Activated CD4-positive, alpha-beta memory T cell treated with anti-CD3 and anti-CD28 coated beads for 36 hours (primary cell): ENCODE results near the gene OR1A1. TPM values are rescaled to one million over a fixed set of nuclear protein-coding genes. Genes with fewer than 3 reads are reported as not detected.
"Not testable (repeated sequence)": the region's sequence is repeated elsewhere in the genome, so short reads cannot be mapped to it uniquely, and the experiment has no call there.

Experiments
- CTCF ChIA-PET: fragments of 350-600 bp; sonication (Branson Sonifier 250); formaldehyde crosslinking; loops from one replicate; lab custom pipeline; 2021; ENCODE audit warnings: antibody characterized with exemption, inconsistent platforms; lab: Charles Lee
- POLR2A ChIA-PET: fragments of 350-600 bp; sonication (Branson Sonifier 250); formaldehyde crosslinking; loops from one replicate; lab custom pipeline; 2021; ENCODE audit warnings: antibody characterized with exemption; lab: Charles Lee
- DNase-seq: peaks from one replicate; pipeline ENCODE4 v3.0.0-alpha.2; 2020
- H3K27ac Mint-ChIP-seq: one replicate; pipeline ENCODE4 v1.8.0; 2021; ENCODE audit warnings: mixed read lengths
- H3K27me3 Mint-ChIP-seq: one replicate; pipeline ENCODE4 v1.8.0; 2021; ENCODE audit warnings: mixed read lengths
- H3K36me3 Mint-ChIP-seq: one replicate; pipeline ENCODE4 v1.8.0; 2021; ENCODE audit warnings: mixed read lengths
- H3K4me1 Mint-ChIP-seq: one replicate; pipeline ENCODE4 v1.8.0; 2021; ENCODE audit warnings: low read depth, mixed read lengths
- H3K4me3 Mint-ChIP-seq: one replicate; pipeline ENCODE4 v1.8.0; 2021; ENCODE audit warnings: mild to moderate bottlenecking, mixed read lengths
- H3K9me3 Mint-ChIP-seq: one replicate; pipeline ENCODE4 v1.8.0; 2021; ENCODE audit warnings: mixed read lengths
- intact Hi-C: fragments of 100-400 bp; cut with micrococcal nuclease; formaldehyde crosslinking; loops from one replicate; pipeline ENCODE4 v1.15.1; 2023
- total RNA-seq, 2 experiments: library from RNA; stranded (reverse); gene quantifications; one replicate each; pipeline ENCODE4 v1.2.3, GENCODE V29; 2021

The OR1A1 gene
- total RNA-seq, 2 experiments from 2014 or later, result not detected

- CTCF ChIA-PET, H3K4me1 Mint-ChIP-seq, intact Hi-C loops, H3K27ac Mint-ChIP-seq, POLR2A ChIA-PET, H3K4me3 Mint-ChIP-seq, H3K36me3 Mint-ChIP-seq, H3K9me3 Mint-ChIP-seq, DNase-seq, H3K27me3 Mint-ChIP-seq: not testable (repeated sequence)
Measured at GRCh38 chr17:3241044-3241443, 33.6 kb downstream of the OR1A1 start.

- H3K9me3 Mint-ChIP-seq, H3K4me3 Mint-ChIP-seq, DNase-seq, intact Hi-C loops, POLR2A ChIA-PET, H3K27me3 Mint-ChIP-seq, H3K4me1 Mint-ChIP-seq, H3K27ac Mint-ChIP-seq, CTCF ChIA-PET, H3K36me3 Mint-ChIP-seq: not testable (repeated sequence)
Measured at GRCh38 chr17:3244841-3245240, 37.4 kb downstream of the OR1A1 start.

DNA sequence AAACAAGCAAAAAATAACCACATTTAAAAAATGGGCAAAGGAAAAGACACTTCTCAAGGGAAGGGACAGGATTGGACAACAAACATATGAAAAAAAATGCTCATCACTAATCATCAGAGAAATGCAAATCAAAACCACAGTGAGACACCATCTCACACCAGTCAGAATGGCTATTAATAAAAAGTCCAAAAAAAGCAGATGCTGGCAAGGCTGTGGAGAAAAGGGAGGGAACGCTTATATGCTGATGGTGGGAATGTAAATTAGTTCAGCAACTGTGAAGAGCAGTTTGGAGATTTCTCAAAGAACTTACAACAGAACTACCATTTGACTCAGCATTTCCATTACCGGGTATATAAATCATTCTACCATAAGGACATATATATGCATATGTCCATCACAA, 41.5 kb downstream of the OR1A1 start:
- H3K4me3 Mint-ChIP-seq, H3K27me3 Mint-ChIP-seq, H3K27ac Mint-ChIP-seq, POLR2A ChIA-PET, H3K36me3 Mint-ChIP-seq, DNase-seq, CTCF ChIA-PET, H3K9me3 Mint-ChIP-seq, H3K4me1 Mint-ChIP-seq, intact Hi-C loops: not testable (repeated sequence)

GRCh38 chr17:3256575-3256974, 49.1 kb downstream of the OR1A1 start:
- Mint-ChIP-seq H3K27ac (no peak overlapping the region), H3K9me3 (peaks cover 3% of the 10 kb centered on the region), H3K4me3 (no peak overlapping the region), H3K4me1 (no peaks in the 10 kb centered on the region), H3K36me3 (no peaks in the 10 kb centered on the region), H3K27me3 (peaks cover 9% of the 10 kb centered on the region)
- POLR2A ChIA-PET, result no interaction called here
- intact Hi-C loops, result no loop called here
- CTCF ChIA-PET, result no interaction called here
- DNase-seq, result no peak

DNA sequence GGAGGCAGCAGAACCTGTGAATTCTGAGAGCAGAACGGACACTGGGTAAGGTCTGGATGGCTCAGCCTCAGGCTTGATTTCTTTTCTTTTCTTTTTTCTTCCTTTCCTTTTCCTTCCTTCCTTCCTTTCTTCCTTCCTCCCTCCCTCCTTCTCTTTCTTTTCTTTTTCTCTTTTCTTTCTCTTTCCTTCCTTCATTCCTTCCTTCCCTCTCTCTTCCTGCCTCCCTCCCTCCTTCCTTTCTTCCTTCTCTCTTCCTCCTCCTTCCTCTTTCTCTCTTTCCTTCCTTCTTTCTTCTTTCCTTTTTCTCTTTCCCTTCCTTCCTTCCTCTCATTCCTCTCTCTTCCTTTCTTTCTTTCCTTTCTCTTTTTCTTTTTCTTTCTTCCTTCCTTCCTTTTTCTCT, 52.7 kb downstream of the OR1A1 start:
- Mint-ChIP-seq H3K4me3 (no peak overlapping the region), H3K27ac (no peak overlapping the region), H3K27me3 (peaks cover 12% of the 10 kb centered on the region), H3K36me3 (no peaks in the 10 kb centered on the region), H3K4me1 (no peaks in the 10 kb centered on the region), H3K9me3 (no peaks in the 10 kb centered on the region)
- no peak for DNase-seq
- intact Hi-C loops, result no loop called here
- ChIA-PET CTCF (no interaction called here), POLR2A (no interaction called here)

DNA sequence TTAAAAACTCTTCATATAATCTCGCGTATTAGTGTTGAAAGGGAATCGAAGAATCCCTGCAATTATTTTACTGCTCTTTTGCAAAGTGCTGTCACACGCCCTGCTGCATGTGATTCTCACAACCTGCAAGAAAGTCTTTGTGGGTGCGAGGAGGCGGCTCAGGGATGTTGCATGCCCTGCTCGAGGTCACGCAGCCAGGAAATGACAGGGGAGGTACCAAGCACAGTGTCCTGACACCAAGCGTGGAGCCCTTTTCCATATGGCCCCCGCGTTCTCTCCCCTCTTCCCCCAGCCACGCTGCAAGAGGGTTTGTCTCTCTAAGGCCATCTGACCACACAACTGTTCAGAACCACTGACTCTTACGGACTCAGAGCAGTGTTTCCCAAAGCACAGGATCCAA, 53.1 kb downstream of the OR1A1 start:
- Mint-ChIP-seq H3K4me3 (no peak overlapping the region), H3K9me3 (no peaks in the 10 kb centered on the region), H3K27ac (no peak overlapping the region), H3K27me3 (peaks cover 12% of the 10 kb centered on the region), H3K36me3 (no peaks in the 10 kb centered on the region), H3K4me1 (no peaks in the 10 kb centered on the region)
- POLR2A ChIA-PET, result no interaction called here
- CTCF ChIA-PET, result no interaction called here
- DNase-seq, result no peak
- intact Hi-C loops, result no loop called here

Other genes starting within 250 kb of the OR1A1 start
- not detected for gene OR1D5, start 144.1 kb upstream of the OR1A1 start, total RNA-seq
- gene OR1D2, start 103.2 kb upstream of the OR1A1 start, total RNA-seq, result not detected
- gene OR1G1, start 80.1 kb upstream of the OR1A1 start, total RNA-seq, result not detected
- not detected for gene OR1A2, start 10.1 kb upstream of the OR1A1 start, total RNA-seq
- gene OR3A1, start 90.7 kb downstream of the OR1A1 start, total RNA-seq, result under 1 TPM in 1 of 2 experiments, not detected in 1; 0.26 TPM
- gene OR3A2, start 178.6 kb downstream of the OR1A1 start, total RNA-seq, result 1 to 10 TPM; 2.4 to 2.7 TPM
- gene OR1E1, start 190.7 kb downstream of the OR1A1 start, total RNA-seq, result not detected
- not detected for gene OR3A3, start 203.7 kb downstream of the OR1A1 start, total RNA-seq
- not detected for gene OR1E2, start 226.2 kb downstream of the OR1A1 start, total RNA-seq